ENCODE results near the gene NPAS2.

The NPAS2 gene

GRCh38 chr2:100944617-100945432 is 124.9 kb downstream of the NPAS2 start:
- no peak for DNase-seq (ENCODE audit: low spot score)

- DNase-seq (ENCODE audit: low spot score): no peak
Measured at GRCh38 chr2:100945433-100945740, 125.4 kb downstream of the NPAS2 start.

- DNase-seq (ENCODE audit: low spot score): no peak
Measured at GRCh38 chr2:100945930-100946607, 126.1 kb downstream of the NPAS2 start.

- no peak for DNase-seq (ENCODE audit: low spot score)
Measured at GRCh38 chr2:100948942-100949811, 129.2 kb downstream of the NPAS2 start.

GRCh38 chr2:100952512-100952911 is 132.6 kb downstream of the NPAS2 start:
- DNase-seq (ENCODE audit: low spot score): no peak

GRCh38 chr2:100953406-100954043 is 133.6 kb downstream of the NPAS2 start:
- DNase-seq (ENCODE audit: low spot score): no peak

GRCh38 chr2:100954044-100954420 is 134.1 kb downstream of the NPAS2 start:
- peak; percentile 26 for DNase-seq (ENCODE audit: low spot score)

- no peak for DNase-seq (ENCODE audit: low spot score)
Measured at GRCh38 chr2:100955226-100955625, 135.3 kb downstream of the NPAS2 start.

GRCh38 chr2:100956081-100956480 is 136.1 kb downstream of the NPAS2 start:
- no peak for DNase-seq (ENCODE audit: low spot score)

- no peak for DNase-seq (ENCODE audit: low spot score)
Measured at GRCh38 chr2:100957996-100958653, 138.2 kb downstream of the NPAS2 start.

- no peak for DNase-seq (ENCODE audit: low spot score)
Measured at GRCh38 chr2:100959225-100959880, 139.4 kb downstream of the NPAS2 start.

- no peak for DNase-seq (ENCODE audit: low spot score)
Measured at GRCh38 chr2:100960688-100961087, 140.7 kb downstream of the NPAS2 start.

GRCh38 chr2:100962366-100963025 is 142.6 kb downstream of the NPAS2 start:
- DNase-seq (ENCODE audit: low spot score): no peak

GRCh38 chr2:100963026-100963375 is 143.1 kb downstream of the NPAS2 start:
- no peak for DNase-seq (ENCODE audit: low spot score)

- DNase-seq (ENCODE audit: low spot score): no peak
Measured at GRCh38 chr2:100964222-100964621, 144.3 kb downstream of the NPAS2 start.

- no peak for DNase-seq (ENCODE audit: low spot score)
Measured at GRCh38 chr2:100964681-100965169, 144.8 kb downstream of the NPAS2 start.

- DNase-seq (ENCODE audit: low spot score): no peak
Measured at GRCh38 chr2:100965596-100965995, 145.7 kb downstream of the NPAS2 start.

GRCh38 chr2:100967716-100968115 is 147.8 kb downstream of the NPAS2 start:
- no peak for DNase-seq (ENCODE audit: low spot score)

- DNase-seq (ENCODE audit: low spot score): no peak
Measured at GRCh38 chr2:100968146-100969145, 148.5 kb downstream of the NPAS2 start.

Measured in iPS-NIHi11 (cell line).